SK-N-SH treated with all-trans-retinoic acid at 6 μM for 48 hours (cell line): ENCODE measurements around the gene GRIK3.

Source experiments
- ATAC-seq: fragments of 200-7000 bp; cut with Tn5 transposase; 3 replicates; pipeline ENCODE4 v1.9.1; 2020; ENCODE audit warnings: mild to moderate bottlenecking, moderate library complexity
- ARNTL ChIP-seq: fragments of 450-650 bp; formaldehyde crosslinking; IDR thresholded peaks from 2 replicates; pipeline ENCODE4 v1.5.0; 2020; ENCODE audit warnings: low read depth, mild to moderate bottlenecking, moderate library complexity, borderline replicate concordance
- BACH2 ChIP-seq: fragments of 250-450 bp; sonication (Bioruptor Pico); IDR thresholded peaks from 2 replicates; pipeline ENCODE4 v1.9.0; 2021; ENCODE audit warnings: mild to moderate bottlenecking, borderline replicate concordance
- CSDC2 ChIP-seq: fragments of 250-450 bp; sonication (Bioruptor Pico); IDR thresholded peaks from 2 replicates; pipeline ENCODE4 v1.5.0; 2020; ENCODE audit warnings: mild to moderate bottlenecking, moderate library complexity
- ESRRG ChIP-seq: fragments of 250-450 bp; sonication (Bioruptor Pico); IDR thresholded peaks from 2 replicates; pipeline ENCODE4 v1.6.1; 2021; ENCODE audit warnings: mild to moderate bottlenecking
- OSR1 ChIP-seq: fragments of 250-450 bp; sonication (Bioruptor Pico); IDR thresholded peaks from 2 replicates; pipeline ENCODE4 v1.8.0; 2022; ENCODE audit warnings: moderate library complexity, mild to moderate bottlenecking, inconsistent platforms
- POU6F1 ChIP-seq: fragments of 250-450 bp; sonication (Bioruptor Pico); IDR thresholded peaks from 2 replicates; pipeline ENCODE4 v1.8.0; 2021; ENCODE audit warnings: low read depth, mild to moderate bottlenecking, moderate library complexity, borderline replicate concordance
- PPARA ChIP-seq: fragments of 250-450 bp; sonication (Bioruptor Pico); IDR thresholded peaks from 2 replicates; pipeline ENCODE4 v1.5.0; 2020; ENCODE audit warnings: mild to moderate bottlenecking, borderline replicate concordance
- SNAI2 ChIP-seq: fragments of 250-450 bp; sonication (Bioruptor Pico); IDR thresholded peaks from 2 replicates; pipeline ENCODE4 v1.5.0; 2020; ENCODE audit warnings: mild to moderate bottlenecking, moderate library complexity
- TCF4 ChIP-seq: fragments of 250-450 bp; sonication (Bioruptor Pico); IDR thresholded peaks from 2 replicates; pipeline ENCODE4 v1.8.0; 2021; ENCODE audit warnings: mild to moderate bottlenecking, moderate library complexity, borderline replicate concordance
- TOX ChIP-seq: fragments of 250-450 bp; sonication (Bioruptor Pico); IDR thresholded peaks from 2 replicates; pipeline ENCODE4 v1.8.0; 2021; ENCODE audit warnings: mild to moderate bottlenecking, moderate library complexity, borderline replicate concordance
- TSHZ2 ChIP-seq: fragments of 250-450 bp; sonication (Bioruptor Pico); IDR thresholded peaks from 2 replicates; pipeline ENCODE4 v1.5.0; 2020; ENCODE audit warnings: mild to moderate bottlenecking, moderate library complexity
- ZFP3 ChIP-seq: fragments of 250-450 bp; sonication (Bioruptor Pico); IDR thresholded peaks from 2 replicates; pipeline ENCODE4 v1.5.0; 2020; ENCODE audit warnings: mild to moderate bottlenecking, moderate library complexity
- ZNF565 ChIP-seq: fragments of 450-650 bp; formaldehyde crosslinking; conservative IDR thresholded peaks from 2 replicates; pipeline ENCODE4 v1.5.0; 2020; ENCODE audit warnings: low read depth, mild to moderate bottlenecking, moderate library complexity
- ZNF70 ChIP-seq: fragments of 450-650 bp; formaldehyde crosslinking; IDR thresholded peaks from 2 replicates; pipeline ENCODE4 v1.5.0; 2020; ENCODE audit warnings: mild to moderate bottlenecking, moderate library complexity
- ZNF8 ChIP-seq: fragments of 450-650 bp; formaldehyde crosslinking; IDR thresholded peaks from 2 replicates; pipeline ENCODE4 v1.5.0; 2020; ENCODE audit warnings: mild to moderate bottlenecking, moderate library complexity
- TF ChIP-seq, protein P1 (sequence below): fragments of 250-450 bp; sonication (Bioruptor Pico); IDR thresholded peaks from 2 replicates; pipeline ENCODE4 v1.5.1; 2021; ENCODE audit warnings: mild to moderate bottlenecking, moderate library complexity
- TF ChIP-seq, protein P2 (sequence below): fragments of 250-450 bp; sonication (Bioruptor Pico); IDR thresholded peaks from 2 replicates; pipeline ENCODE4 v1.8.0; 2020; ENCODE audit warnings: mild to moderate bottlenecking, moderate library complexity, borderline replicate concordance
- TF ChIP-seq, protein P3 (sequence below): fragments of 250-450 bp; sonication (Bioruptor Pico); IDR thresholded peaks from 2 replicates; pipeline ENCODE4 v1.5.1; 2020; ENCODE audit warnings: low read depth, mild to moderate bottlenecking, moderate library complexity

GRIK3 gene

DNA sequence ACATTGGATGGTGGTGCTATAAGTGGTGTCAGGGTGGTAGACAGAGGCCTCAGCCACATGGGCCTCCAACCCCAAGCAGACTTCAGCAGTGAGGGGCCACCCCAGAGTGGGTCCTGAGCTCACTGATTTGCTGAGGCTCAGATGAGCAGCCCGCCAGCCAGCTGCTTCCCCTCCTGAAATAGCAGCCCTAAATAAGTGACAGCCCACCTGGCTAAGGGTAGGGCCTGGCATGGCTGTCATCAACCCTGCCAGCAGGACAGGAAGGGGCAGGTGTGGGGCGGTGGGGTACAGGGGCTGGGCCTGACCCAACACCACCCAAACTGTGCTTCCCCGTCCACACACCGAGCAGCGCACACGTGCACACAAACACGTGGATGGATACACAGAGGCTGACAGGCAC is 79.3 kb downstream of the GRIK3 start:
- no peak for TF ChIP-seq ESRRG (CRISPR knock-in tag)
- no peak for TF ChIP-seq ZNF565 (CRISPR knock-in tag)
- TF ChIP-seq TCF4 (CRISPR knock-in tag): no peak
- TF ChIP-seq BACH2: no peak
- TF ChIP-seq, protein P1, sequence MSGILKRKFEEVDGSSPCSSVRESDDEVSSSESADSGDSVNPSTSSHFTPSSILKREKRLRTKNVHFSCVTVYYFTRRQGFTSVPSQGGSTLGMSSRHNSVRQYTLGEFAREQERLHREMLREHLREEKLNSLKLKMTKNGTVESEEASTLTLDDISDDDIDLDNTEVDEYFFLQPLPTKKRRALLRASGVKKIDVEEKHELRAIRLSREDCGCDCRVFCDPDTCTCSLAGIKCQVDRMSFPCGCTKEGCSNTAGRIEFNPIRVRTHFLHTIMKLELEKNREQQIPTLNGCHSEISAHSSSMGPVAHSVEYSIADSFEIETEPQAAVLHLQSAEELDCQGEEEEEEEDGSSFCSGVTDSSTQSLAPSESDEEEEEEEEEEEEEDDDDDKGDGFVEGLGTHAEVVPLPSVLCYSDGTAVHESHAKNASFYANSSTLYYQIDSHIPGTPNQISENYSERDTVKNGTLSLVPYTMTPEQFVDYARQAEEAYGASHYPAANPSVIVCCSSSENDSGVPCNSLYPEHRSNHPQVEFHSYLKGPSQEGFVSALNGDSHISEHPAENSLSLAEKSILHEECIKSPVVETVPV: no peak
- TF ChIP-seq SNAI2 (CRISPR knock-in tag): no peak
- TF ChIP-seq TOX: no peak
- no peak for TF ChIP-seq ARNTL

DNA sequence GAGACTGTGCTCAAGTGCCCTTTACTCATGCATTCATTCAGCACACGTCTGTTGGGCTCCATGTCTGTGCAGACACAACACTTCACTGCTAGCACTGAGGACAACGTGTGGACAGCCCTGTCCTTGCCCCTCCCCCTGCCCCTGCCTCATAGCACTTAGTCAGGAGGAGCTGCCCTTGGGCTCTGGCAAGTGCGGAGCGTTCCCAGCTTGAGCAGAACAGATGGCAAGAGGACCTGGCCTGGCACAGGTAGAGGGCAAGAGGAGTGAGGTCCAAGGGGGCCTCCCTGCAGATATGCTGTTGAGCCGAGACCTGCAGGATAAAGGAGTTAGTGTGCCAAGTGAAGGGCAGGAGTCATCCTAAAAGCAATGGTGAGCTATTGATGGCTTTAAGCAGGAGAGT is 81.3 kb downstream of the GRIK3 start:
- TF ChIP-seq PPARA (CRISPR knock-in tag): no peak
- TF ChIP-seq TOX: no peak
- no peak for TF ChIP-seq SNAI2 (CRISPR knock-in tag)
- no peak for TF ChIP-seq BACH2
- no peak for TF ChIP-seq ZNF565 (CRISPR knock-in tag)
- no peak for TF ChIP-seq TSHZ2
- TF ChIP-seq TCF4 (CRISPR knock-in tag): no peak
- TF ChIP-seq, protein P2, sequence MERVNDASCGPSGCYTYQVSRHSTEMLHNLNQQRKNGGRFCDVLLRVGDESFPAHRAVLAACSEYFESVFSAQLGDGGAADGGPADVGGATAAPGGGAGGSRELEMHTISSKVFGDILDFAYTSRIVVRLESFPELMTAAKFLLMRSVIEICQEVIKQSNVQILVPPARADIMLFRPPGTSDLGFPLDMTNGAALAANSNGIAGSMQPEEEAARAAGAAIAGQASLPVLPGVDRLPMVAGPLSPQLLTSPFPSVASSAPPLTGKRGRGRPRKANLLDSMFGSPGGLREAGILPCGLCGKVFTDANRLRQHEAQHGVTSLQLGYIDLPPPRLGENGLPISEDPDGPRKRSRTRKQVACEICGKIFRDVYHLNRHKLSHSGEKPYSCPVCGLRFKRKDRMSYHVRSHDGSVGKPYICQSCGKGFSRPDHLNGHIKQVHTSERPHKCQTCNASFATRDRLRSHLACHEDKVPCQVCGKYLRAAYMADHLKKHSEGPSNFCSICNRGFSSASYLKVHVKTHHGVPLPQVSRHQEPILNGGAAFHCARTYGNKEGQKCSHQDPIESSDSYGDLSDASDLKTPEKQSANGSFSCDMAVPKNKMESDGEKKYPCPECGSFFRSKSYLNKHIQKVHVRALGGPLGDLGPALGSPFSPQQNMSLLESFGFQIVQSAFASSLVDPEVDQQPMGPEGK (CRISPR knock-in tag): no peak
- no peak for TF ChIP-seq ESRRG (CRISPR knock-in tag)
- TF ChIP-seq, protein P1: no peak
- TF ChIP-seq CSDC2 (CRISPR knock-in tag): no peak
- no peak for ATAC-seq

More for the DNA sequence above, 79.3 kb downstream of the GRIK3 start:
- ATAC-seq: no peak

DNA sequence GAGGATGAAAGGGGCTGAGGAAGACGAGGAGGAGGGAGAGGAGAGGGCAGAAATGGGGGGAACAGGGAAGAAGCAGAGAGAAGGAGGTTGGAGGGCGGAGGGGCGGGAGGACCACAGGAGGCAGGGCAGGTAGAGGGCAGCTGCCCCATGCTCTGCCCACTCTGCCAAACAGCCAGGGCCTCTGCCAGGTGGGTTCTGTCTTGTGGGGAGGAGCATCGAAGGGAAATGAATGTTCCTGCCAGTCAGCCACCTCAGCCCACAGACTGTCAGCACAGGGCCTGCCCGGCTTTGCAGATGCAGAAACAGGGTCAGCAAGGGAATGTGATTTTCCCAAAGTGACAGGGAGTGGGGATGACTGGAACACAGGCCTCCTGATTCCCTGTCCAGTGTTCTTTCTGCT is 82.6 kb downstream of the GRIK3 start:
- ATAC-seq: no peak
- TF ChIP-seq CSDC2 (CRISPR knock-in tag) (no peak), ARNTL (no peak), ZNF8 (no peak), BACH2 (no peak), ZNF70 (CRISPR knock-in tag) (no peak), SNAI2 (CRISPR knock-in tag) (no peak), PPARA (CRISPR knock-in tag) (no peak), TCF4 (CRISPR knock-in tag) (no peak), OSR1 (CRISPR knock-in tag) (no peak), ZNF565 (CRISPR knock-in tag) (no peak), TOX (no peak), POU6F1 (CRISPR knock-in tag) (no peak), ZFP3 (CRISPR knock-in tag) (no peak)
- TF ChIP-seq, protein P3, sequence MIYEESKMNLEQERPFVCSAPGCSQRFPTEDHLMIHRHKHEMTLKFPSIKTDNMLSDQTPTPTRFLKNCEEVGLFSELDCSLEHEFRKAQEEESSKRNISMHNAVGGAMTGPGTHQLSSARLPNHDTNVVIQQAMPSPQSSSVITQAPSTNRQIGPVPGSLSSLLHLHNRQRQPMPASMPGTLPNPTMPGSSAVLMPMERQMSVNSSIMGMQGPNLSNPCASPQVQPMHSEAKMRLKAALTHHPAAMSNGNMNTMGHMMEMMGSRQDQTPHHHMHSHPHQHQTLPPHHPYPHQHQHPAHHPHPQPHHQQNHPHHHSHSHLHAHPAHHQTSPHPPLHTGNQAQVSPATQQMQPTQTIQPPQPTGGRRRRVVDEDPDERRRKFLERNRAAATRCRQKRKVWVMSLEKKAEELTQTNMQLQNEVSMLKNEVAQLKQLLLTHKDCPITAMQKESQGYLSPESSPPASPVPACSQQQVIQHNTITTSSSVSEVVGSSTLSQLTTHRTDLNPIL (CRISPR knock-in tag): no peak
- TF ChIP-seq, protein P2 (CRISPR knock-in tag): no peak
- TF ChIP-seq, all 23 proteins: peak for 0
